ENCODE data around the gene DRC7. TPM values are rescaled to one million over a fixed set of nuclear protein-coding genes. Genes with fewer than 3 reads are reported as not detected.

Gene DRC7
- total RNA-seq, 1 experiment from 2014 or later, result not detected

DNA sequence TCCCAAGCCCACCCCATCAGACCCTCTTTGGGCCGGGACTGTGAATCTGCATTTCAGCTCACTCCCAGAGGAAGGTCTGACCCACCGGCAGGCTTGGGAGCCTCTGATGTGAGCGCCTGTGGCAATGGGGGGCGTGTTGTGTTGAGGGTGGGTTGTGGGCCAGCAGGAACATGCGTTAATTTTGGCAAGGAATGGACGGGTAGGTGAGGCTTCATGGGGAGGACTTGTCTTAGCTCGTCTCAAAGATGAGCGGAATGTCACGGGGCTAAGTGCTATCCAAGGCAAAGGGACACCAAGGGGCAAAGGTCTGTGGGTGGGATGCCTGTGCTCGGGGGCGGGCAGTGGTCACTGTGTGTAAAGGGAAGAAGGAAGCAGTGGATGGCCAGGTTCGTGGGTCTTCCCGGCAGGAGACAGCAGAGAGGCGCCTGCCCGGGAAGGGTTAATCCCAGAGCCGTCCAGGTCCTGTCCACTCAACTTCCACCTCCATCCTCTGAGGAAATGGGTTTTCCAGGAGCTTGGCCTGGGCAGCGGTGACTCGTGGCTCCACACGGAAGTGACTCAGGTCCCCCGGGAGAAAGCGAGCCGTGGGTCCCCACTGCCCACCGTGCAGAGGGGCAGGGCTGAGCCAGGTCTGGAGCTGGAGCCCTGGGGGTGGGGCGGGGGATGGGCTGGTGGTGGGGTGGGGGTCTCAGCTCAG is 48.8 kb upstream of the DRC7 start:
- CTCF ChIA-PET, result interaction anchor here (0.6 kb wide), 1 partner anchor 63 kb away, joined by 3 read pairs; no protein-coding TSS in a partner anchor
- BruUV-seq (replicated peaks), result no TSS peak
- TF ChIP-seq POLR2AphosphoS5 (IDR thresholded peaks at IDR 0.05; ENCODE audit: low read depth, low read length) (no peak), TCF7L2 (IDR thresholded peaks at IDR 0.05; ENCODE audit: low read depth, low read length) (no peak), SIN3A (IDR thresholded peaks at IDR 0.05; ENCODE audit: borderline replicate concordance, insufficient read depth, low read depth, low read length) (no peak)
- TF ChIP-seq, protein P1, sequence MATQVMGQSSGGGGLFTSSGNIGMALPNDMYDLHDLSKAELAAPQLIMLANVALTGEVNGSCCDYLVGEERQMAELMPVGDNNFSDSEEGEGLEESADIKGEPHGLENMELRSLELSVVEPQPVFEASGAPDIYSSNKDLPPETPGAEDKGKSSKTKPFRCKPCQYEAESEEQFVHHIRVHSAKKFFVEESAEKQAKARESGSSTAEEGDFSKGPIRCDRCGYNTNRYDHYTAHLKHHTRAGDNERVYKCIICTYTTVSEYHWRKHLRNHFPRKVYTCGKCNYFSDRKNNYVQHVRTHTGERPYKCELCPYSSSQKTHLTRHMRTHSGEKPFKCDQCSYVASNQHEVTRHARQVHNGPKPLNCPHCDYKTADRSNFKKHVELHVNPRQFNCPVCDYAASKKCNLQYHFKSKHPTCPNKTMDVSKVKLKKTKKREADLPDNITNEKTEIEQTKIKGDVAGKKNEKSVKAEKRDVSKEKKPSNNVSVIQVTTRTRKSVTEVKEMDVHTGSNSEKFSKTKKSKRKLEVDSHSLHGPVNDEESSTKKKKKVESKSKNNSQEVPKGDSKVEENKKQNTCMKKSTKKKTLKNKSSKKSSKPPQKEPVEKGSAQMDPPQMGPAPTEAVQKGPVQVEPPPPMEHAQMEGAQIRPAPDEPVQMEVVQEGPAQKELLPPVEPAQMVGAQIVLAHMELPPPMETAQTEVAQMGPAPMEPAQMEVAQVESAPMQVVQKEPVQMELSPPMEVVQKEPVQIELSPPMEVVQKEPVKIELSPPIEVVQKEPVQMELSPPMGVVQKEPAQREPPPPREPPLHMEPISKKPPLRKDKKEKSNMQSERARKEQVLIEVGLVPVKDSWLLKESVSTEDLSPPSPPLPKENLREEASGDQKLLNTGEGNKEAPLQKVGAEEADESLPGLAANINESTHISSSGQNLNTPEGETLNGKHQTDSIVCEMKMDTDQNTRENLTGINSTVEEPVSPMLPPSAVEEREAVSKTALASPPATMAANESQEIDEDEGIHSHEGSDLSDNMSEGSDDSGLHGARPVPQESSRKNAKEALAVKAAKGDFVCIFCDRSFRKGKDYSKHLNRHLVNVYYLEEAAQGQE (IDR thresholded peaks at IDR 0.05; ENCODE audit: insufficient read depth in 1 of 2, low read depth in 2 of 2, low read length in 1 of 2), result no peak
- TF ChIP-seq, protein P2, sequence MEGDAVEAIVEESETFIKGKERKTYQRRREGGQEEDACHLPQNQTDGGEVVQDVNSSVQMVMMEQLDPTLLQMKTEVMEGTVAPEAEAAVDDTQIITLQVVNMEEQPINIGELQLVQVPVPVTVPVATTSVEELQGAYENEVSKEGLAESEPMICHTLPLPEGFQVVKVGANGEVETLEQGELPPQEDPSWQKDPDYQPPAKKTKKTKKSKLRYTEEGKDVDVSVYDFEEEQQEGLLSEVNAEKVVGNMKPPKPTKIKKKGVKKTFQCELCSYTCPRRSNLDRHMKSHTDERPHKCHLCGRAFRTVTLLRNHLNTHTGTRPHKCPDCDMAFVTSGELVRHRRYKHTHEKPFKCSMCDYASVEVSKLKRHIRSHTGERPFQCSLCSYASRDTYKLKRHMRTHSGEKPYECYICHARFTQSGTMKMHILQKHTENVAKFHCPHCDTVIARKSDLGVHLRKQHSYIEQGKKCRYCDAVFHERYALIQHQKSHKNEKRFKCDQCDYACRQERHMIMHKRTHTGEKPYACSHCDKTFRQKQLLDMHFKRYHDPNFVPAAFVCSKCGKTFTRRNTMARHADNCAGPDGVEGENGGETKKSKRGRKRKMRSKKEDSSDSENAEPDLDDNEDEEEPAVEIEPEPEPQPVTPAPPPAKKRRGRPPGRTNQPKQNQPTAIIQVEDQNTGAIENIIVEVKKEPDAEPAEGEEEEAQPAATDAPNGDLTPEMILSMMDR (IDR thresholded peaks at IDR 0.05), result no peak
- DNase-seq (ENCODE audit: low read depth, low spot score) (no peak), ATAC-seq (peak; percentile 43; the same call in 1 of the 2 replicates)
- no peaks in the 10 kb centered on the region for H3K27me3 ChIP-seq (ENCODE audit: control insufficient read depth, insufficient read depth, low read length)
- no peak overlapping the region for H3K4me3 ChIP-seq (ENCODE audit: low read depth in 2 of 2, low read length in 2 of 2)
- intact Hi-C loops (cut with micrococcal nuclease; ENCODE audit: unreplicated experiment), result loop anchor here (5.0 kb wide), 1 partner anchor 69 kb away; no protein-coding TSS in a partner anchor
- in situ Hi-C loops (cut with HindIII; ENCODE audit: low pct_unique_long_range_greater_than_20kb, low sequenced_read_pairs), result no loop called here
- no peaks in the 10 kb centered on the region for H3K9me3 ChIP-seq (ENCODE audit: control insufficient read depth, insufficient read depth, low read depth, low read length)
- peaks cover 4% of the 10 kb centered on the region for H3K4me1 ChIP-seq (ENCODE audit: control insufficient read depth, insufficient read depth, low read length)
- no peaks in the 10 kb centered on the region for H3K36me3 ChIP-seq (ENCODE audit: control insufficient read depth, insufficient read depth, low read length)
- POLR2A ChIA-PET, result interaction anchor here (0.6 kb wide), 1 partner anchor 659 kb away, joined by 6 read pairs; no protein-coding TSS in a partner anchor
- no peak overlapping the region for H3K27ac ChIP-seq (ENCODE audit: low read length)

- ATAC-seq (peak; percentile 55), DNase-seq (ENCODE audit: low read depth, low spot score) (no peak)
- H3K27me3 ChIP-seq (ENCODE audit: control insufficient read depth, insufficient read depth, low read length), result no peaks in the 10 kb centered on the region
- intact Hi-C loops (cut with micrococcal nuclease; ENCODE audit: unreplicated experiment) (loop anchor here (5.0 kb wide), 1 partner anchor 69 kb away; no protein-coding TSS in a partner anchor), in situ Hi-C loops (cut with HindIII; ENCODE audit: low pct_unique_long_range_greater_than_20kb, low sequenced_read_pairs) (no loop called here)
- H3K36me3 ChIP-seq (ENCODE audit: control insufficient read depth, insufficient read depth, low read length), result no peaks in the 10 kb centered on the region
- TF ChIP-seq SIN3A (IDR thresholded peaks at IDR 0.05; ENCODE audit: borderline replicate concordance, insufficient read depth, low read depth, low read length) (no peak), POLR2AphosphoS5 (IDR thresholded peaks at IDR 0.05; ENCODE audit: low read depth, low read length) (no peak)
- TF ChIP-seq, protein P1 (IDR thresholded peaks at IDR 0.05; ENCODE audit: insufficient read depth in 1 of 2, low read depth in 2 of 2, low read length in 1 of 2), result no peak
- no peak overlapping the region for H3K4me3 ChIP-seq (ENCODE audit: low read depth in 2 of 2, low read length in 2 of 2)
- ChIA-PET CTCF (interaction anchor here (0.6 kb wide), 1 partner anchor 64 kb away, joined by 3 read pairs; no protein-coding TSS in a partner anchor), POLR2A (interaction anchor here (0.6 kb wide), 1 partner anchor 660 kb away, joined by 6 read pairs; no protein-coding TSS in a partner anchor)
- H3K4me1 ChIP-seq (ENCODE audit: control insufficient read depth, insufficient read depth, low read length), result peaks cover 4% of the 10 kb centered on the region
- no peak overlapping the region for H3K27ac ChIP-seq (ENCODE audit: low read length)
- H3K9me3 ChIP-seq (ENCODE audit: control insufficient read depth, insufficient read depth, low read depth, low read length), result no peaks in the 10 kb centered on the region
- BruUV-seq (replicated peaks), result no TSS peak
Measured at GRCh38 chr16:57646388-57647039, 48.1 kb upstream of the DRC7 start.
